HG02571 (cell line): ENCODE results near the gene TBC1D32.
"Not testable (repeated sequence)": the region's sequence is repeated elsewhere in the genome, so short reads cannot be mapped to it uniquely, and the experiment has no call there.

Experiments used
- ATAC-seq: cut with Tn5 transposase; IDR thresholded peaks from one replicate; pipeline ENCODE4 v1.9.1; 2021; ENCODE audit warnings: mild to moderate bottlenecking, moderate library complexity; ENCODE audit not compliant: unreplicated experiment

Gene TBC1D32

DNA sequence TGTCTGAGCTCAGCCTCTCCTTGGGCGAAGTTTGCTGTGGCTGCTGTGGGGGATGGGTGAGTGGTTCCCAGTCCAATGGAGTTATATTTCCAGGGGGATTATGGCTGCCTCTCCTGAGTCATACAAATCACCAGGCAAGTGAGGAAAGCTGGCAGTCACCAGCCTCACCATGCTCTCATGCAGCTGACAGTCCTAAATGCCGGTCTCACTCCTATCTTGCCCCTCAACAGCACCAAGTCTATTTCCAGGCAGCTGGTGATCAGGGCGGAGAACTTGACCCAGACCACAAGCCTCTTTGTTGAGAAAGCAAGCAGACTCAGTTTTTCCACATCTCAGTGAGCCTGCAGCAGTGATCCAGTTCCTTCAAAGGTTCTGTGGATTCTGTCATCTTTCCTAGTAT is 98.9 kb downstream of the TBC1D32 start:
- no peak for ATAC-seq

DNA sequence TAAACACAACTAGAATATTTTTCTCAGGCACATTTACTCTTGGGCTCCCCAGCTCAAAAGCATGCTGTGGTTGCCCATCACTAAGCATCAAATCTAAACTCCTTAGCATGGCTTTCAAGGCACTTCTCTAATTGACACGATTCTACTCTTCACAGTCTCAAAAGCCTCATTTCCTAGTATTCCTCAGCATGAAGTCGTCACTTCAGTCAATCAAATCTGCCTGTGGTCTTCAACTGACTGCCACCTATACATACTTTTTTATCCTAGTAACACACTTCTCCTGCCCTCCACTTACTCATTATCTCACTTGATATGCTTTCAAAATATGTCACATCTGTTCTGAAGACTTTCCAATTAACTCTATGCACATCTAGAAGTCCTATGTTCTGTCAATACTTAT is 110.3 kb downstream of the TBC1D32 start:
- no peak for ATAC-seq

DNA sequence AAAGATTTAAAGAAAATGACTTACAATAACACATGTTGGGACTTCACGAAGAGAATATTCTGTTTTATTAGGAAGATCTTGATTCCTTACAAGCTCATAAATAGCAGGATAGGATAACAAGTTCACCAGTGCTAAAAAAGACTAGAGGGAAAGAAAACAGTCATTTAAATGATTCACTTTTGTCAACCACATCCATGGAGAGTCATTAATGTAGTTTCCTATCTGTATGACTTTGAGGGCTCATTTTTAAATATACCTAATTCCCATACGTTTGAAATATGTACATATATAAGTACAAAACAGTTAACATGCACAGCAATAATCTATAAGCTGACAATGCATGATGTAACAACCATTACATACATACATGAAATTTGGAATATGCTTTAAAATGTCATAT is 111.1 kb downstream of the TBC1D32 start:
- no peak for ATAC-seq

DNA sequence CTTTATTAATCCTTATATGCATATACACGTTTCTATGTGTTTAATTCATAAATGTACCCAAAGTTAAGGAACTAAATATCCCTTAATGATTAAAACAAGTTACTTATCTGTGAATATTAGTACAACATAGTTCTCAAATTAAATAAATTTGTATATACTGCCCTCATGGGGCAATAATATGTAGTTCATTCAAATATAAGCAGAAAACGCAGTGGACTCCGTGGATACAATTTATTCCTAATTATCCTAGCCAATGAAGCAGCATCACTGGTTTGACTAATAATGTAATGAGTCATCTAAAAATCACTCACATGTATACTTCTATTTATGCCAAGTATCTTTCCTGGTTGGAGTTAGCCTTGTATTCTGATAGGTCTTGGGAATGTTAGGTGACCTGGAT is 111.6 kb downstream of the TBC1D32 start:
- no peak for ATAC-seq

DNA sequence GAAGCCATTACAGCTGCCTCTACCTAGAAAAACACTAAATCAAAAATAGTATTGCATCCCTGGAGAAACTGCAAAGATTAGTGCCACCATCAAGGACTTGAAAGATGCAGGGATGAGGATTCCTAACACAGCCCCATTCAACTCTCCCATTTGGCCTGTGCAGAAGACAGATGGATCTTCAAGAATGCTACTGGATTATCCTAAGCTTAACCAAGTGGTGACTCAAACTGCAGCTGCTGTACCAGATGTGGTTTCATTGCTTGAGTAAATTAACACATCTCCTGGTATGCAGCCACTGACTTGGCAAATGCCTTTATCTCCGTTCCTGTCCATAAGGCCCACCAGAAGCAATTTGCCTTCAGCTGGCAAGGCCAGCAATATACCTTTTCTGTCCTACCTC is 117.4 kb downstream of the TBC1D32 start:
- ATAC-seq = no peak

DNA sequence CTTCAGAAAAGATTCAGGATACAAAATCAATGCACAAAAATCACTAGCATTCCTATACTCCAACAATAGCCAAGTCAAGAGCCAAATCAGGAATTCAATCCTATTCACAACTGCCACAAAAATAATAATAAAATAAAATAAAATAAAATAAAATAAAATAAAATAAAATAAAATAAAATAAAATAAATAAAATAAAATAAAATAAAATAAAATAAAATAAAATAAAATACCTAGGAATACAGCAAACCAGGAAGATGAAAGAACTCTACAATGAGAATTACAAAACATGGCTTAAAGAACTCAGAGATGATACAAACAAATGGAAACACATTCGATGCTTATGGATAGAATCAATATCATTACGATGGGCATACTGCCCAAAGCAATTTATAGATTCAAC is 120.9 kb downstream of the TBC1D32 start:
- not testable (repeated sequence) for ATAC-seq

DNA sequence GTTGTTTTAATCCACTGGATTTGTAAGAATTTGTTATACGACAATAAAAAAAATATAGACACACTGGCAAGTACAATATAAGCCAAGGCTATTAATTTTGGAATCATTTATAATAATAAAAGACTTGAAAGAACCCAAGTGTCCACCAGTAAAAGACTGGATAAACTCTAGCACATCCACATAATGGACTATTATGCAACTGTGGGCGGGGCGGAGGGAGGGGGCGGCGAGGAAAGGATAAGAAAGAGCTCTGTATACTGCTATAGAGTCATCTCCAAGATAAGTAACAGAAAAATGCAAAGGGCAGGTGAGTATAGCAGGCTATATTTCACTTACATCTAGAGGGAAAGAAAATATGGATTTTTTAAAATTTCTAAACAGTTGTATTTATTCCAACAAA is 123.3 kb downstream of the TBC1D32 start:
- no peak for ATAC-seq

DNA sequence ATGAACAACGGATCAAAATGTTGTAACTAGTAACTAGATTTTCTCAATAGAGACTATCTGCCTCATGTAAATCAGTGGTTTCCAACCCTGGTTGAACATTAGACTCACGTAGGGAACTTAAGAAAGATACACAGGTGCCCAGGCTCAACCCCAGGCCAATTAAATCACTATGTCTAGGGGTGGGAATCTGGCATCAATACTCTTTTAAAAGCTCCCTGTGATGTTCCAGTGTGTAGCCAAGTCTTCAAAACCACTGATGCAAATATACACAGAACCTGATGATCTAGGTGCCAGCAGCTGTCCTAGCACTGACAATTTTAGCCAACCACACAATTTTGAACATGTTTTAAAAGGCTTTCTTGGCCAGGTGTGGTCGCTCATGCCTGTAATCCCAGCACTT is 128.7 kb downstream of the TBC1D32 start:
- ATAC-seq = no peak

DNA sequence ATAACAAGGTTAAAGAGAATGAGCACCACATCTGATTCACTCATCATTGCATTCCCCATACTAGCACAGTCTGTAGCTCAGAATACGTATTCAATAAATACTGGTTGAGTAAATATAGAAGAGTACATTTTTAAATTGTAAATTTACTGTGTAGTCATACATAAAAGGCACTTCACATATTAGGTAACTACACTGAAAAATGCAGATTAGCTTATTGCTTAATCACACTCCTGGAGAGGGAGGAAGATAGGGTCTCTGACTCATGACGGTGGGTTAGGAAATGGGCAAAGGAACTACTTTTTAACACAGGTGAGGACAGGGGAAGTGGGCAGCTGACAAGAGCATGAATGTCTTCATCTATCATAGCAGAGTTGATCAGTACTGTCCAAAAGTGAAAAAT is 133.2 kb downstream of the TBC1D32 start:
- ATAC-seq = no peak

DNA sequence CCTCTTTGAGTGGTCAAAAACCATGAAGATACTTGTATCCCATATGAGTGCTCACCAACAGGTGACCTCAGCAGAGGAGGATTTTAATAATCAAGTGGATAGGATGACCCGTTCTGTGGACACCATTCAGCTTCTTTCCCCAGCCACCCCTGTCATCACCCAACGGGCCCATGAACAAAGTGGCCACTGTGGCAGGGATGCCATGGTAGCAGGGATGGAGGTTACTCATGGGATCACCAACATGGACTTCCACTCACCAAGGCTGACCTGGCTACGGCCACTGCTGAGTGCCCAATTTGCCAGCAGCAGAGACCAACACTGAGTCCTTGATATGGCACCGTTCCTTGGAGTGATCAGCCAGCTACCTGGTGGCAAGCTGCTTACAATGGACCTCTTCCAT is 138.2 kb downstream of the TBC1D32 start:
- ATAC-seq = not testable (repeated sequence)

DNA sequence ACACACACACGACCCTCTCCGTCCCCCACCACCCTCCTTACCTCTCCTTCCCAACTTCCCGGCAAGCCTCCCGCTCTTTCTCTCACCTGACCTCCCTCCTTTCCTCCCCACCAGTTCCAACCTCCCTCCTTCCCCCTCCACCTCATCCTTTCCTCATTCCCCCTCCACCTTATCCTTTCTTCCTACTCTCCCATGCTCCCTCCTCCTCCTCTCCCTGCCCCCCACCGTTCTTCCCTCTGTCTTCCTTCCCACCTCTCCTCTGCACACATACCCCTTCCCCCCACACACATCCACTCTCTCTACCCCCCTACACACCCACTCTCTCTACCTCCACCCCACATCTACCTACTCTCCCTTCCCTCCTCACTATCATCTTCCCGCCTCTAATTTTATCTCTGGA is 144.2 kb downstream of the TBC1D32 start:
- no peak for ATAC-seq

DNA sequence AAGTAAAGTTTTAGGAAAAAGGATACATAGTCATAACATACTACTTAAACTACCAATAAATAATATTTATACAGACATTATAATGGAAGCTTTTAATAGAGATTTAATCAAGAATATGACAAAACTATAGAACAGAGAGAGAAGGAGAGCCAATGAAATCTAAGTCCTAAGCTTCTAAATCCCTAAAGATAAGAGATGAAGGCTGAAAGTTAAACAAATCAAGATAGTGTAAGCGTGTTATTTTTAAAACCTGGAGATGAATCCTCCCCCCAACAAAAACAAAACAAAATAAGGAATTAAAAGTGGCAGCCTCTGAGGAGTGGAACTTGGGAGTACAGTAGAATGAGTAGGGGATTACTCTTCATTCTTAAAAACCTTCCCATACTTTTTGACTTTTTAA is 145.9 kb downstream of the TBC1D32 start:
- ATAC-seq = no peak

DNA sequence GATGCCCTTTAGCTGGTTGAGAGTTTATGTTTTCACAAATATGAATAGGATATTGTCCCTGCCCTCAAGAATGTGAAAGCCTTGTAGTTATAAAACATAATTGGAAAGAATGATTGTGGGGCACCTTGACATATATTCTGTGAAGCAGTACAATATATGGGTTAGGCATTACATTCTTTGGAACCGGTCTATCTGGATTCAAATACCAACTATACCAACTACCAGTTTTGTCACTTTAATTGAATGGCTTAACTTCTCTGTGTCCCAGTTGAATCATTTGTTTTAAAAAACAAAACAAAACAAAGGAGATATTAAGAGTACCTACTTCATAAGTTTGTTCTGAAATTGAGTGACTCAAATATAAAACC is 146.5 kb downstream of the TBC1D32 start:
- ATAC-seq = no peak

DNA sequence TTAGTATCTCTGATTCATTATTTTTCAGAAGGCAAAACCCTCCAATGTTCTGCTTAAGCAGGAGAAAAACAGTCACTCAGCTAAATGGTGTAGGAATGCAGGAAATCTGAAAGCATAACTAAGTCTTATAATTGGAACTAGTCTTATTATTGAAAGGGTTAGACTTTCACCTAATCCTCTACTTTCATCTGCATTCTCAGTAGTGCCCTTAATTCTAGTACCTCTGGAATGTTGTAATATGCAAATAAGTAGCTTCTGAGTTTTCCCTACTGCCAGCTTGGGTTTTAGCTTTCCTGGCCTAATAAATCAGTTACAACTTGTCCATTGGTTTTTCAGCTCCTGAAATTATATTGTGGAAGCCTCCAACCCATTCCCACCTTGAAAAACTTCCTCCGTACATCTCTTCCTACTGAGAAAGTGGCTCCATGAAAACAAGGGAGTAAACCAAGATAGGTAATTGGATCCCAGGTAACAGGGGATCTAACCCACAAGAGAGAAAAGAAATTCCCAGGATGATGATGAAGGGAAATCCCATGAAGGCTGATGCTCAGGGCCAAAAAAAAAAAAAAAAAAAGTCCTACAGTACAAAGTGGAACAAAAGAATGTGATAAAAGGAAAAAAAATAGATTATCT is 147.0 kb downstream of the TBC1D32 start:
- no peak for ATAC-seq

DNA sequence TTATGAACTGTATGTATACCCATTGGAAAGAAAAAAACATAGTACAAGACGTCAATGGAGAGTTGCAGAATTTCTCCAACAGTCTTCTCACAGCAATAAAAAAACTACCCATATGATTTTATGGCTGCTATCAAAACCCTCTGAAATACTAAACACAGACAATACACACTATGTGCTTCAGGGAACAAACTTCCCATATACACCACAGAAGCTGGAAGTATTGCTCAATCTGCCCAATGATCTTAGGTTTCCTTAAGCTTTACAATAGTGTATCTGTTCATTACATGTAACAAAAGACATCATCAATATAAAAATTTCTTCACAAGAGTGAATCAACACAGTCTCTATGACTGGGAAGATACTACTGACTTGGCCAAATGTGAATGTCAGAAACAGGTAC is 150.5 kb downstream of the TBC1D32 start:
- no peak for ATAC-seq

DNA sequence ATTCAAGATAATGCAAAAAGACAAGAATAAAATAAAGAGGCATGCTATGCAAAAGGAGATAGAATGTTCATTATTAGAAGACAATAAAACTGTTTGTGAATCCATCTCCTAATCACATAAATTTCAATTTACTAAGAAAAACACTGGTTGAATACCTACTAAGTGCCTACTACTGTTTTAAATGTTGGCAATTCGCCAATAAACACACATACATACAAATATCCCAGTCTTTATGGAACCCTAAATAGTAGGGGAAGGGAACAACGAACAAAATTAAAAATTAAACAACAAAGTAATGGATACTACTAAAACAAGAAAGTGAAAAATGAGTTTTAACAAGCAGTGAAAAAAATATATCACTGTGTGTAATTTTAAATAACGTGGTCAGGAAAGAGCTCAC is 158.5 kb downstream of the TBC1D32 start:
- no peak for ATAC-seq

DNA sequence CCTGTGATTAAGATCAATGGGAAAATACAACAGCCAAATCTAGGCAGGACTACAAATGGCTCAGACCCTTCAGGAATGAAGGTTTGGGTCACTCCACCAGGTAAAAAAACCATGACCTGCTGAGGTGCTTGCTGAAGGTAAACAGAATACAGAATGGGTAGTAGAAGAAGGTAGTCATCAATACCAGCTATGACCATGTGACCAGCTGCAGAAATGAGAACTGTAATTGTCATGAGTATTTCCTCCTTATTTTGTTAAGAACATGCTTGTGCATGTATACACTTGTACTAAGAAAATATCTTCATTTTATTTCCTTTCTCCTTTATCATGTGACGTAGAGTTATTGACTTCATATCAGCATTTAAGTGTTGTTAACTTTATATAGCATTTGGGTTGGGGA is 161.8 kb downstream of the TBC1D32 start:
- ATAC-seq = not testable (repeated sequence)

DNA sequence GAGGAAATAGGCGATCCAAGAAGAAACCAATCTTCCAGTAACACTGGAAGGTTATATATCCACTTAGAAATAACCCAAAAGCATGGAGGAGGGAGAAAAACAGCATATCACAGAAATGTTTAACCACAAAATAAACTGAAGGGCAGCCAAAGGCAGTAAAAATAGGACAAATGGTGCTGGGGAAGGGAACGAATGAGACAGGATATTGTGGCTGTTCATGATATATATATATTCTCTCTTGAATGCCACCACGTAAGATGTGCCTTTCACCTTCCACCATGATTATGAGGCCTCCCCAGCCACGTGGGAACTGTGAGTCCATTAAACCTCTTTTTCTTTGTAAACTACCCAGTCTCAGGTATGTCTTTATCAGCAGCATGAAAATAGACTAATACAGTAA is 162.4 kb downstream of the TBC1D32 start:
- ATAC-seq = no peak

DNA sequence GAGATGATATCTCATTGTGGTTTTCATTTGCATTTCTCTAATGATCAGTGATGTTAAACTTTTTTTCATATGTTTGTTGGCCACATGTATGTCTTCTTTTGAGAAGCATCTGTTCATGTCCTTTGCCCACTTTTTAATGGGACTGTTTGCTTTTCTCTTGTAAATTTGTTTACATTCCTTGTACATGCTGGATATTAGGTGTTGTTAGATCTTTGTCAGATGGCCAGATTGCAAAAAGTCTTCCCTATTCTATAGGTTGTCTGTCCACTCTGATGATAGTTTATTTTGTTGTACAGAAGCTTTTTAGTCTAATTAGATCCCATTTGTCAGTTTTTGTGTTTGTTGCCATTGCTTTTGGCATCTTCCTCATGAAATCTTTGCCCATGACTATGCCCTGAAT is 172.4 kb downstream of the TBC1D32 start:
- no peak for ATAC-seq

DNA sequence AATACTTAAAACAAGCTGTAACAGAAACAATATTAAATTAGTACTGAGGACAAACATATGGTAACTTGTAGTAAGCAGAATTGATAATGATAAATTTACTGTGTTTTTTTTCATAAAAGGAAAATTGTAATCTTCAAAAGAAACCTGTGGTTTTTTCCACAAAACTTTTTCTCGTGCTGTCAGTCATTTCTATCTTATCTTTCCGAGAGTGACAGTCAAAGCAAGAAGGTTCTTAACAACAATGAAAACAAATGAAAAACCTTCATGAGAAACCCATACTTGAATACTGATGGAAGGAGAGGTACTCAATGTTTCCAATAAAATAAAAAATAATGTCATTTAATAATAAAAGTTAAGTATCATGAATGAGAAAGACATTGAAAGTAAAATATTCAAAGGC is 174.0 kb downstream of the TBC1D32 start:
- no peak for ATAC-seq

DNA sequence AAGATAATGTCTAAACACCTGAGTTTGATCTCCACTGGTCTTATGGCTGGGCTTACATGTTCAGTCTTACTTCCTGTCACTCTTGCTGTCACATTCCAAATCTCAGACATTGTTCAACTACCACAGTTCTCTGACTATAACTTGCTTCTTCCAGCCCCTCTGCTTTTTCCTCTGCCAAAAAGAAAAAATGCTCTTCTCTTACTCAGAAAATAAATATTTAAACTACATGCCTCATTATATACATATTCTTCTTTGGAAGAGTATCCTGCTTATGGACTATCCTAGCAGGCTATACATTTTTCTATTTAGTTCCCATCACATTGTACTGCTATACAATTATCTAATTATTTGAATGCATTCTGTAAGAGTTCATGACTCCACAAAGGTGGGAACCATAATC is 175.4 kb downstream of the TBC1D32 start:
- ATAC-seq = no peak

DNA sequence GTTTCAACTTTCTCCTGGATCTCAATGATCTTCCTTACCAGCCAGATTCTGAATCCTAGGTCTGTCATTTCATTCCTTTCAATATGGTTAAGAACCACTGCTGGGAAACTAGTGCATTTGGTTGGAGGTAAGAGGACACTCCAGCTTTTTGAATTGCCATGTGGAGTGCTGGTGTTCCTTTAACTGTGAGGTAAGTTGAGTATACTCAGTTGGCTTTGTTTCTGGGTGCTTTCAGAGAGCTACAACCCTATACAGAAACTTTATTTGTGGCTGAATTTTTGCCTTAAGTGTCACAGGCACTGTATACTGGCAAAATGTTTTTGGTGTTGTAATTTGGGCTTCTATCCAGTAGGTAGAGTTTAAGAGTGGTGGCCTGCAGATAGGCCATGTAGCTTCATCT is 175.8 kb downstream of the TBC1D32 start:
- ATAC-seq = no peak

DNA sequence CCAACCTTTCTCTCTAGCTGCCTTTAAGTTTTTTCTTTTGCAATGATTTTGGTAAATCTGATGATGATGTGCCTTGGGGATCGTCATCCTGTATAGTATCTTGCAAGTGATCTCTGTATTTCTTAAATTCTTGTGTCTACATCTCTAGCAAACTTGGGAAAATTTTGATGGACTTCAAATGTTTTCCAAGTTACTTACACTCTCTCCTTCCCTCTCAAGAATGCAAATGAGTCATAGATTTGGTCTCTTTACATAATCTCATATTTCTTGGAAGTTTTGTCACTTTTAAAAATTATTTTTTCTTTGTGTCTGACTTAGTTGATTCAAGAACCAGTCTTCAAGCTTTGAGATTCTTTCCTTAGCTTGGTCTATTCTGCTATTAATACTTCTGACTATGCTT is 176.4 kb downstream of the TBC1D32 start:
- no peak for ATAC-seq

DNA sequence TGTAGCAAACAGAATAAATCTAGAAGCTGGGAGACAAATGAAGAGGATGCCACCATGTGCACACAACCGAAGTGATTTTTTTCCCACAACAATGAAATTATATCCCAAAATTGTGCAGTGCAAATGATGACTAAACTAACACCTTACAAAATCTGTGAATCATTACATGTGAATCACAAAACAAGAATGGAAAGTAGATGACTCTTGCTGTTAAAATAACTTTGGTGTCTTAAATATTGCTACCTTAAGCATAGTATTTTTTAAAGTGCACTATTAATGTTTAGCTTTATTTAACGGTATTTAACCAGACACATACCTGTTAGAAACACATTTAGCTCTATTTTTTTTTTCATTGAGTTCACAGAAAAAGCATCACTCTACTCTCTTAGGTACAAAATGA is 190.8 kb downstream of the TBC1D32 start:
- ATAC-seq = no peak
